ENCODE results near the gene SLAMF9.

SLAMF9 gene

GRCh38 chr1:159974350-159974965, 20.4 kb upstream of the SLAMF9 start:
- no peak for DNase-seq

- no peak for DNase-seq
Measured at GRCh38 chr1:159973350-159973940, 19.4 kb upstream of the SLAMF9 start.

- DNase-seq = no peak
Measured at GRCh38 chr1:159972443-159973205, 18.6 kb upstream of the SLAMF9 start.

- no peak for DNase-seq
Measured at GRCh38 chr1:159970932-159971342, 16.9 kb upstream of the SLAMF9 start.

- no peak for DNase-seq
Measured at GRCh38 chr1:159968901-159969300, 14.9 kb upstream of the SLAMF9 start.

GRCh38 chr1:159965263-159965662, 11.2 kb upstream of the SLAMF9 start:
- DNase-seq = no peak

GRCh38 chr1:159964144-159964543, 10.1 kb upstream of the SLAMF9 start:
- no peak for DNase-seq

GRCh38 chr1:159962176-159962575, 8.1 kb upstream of the SLAMF9 start:
- no peak for DNase-seq

GRCh38 chr1:159961636-159962035, 7.6 kb upstream of the SLAMF9 start:
- no peak for DNase-seq

- peak; percentile 64 for DNase-seq
Measured at GRCh38 chr1:159960721-159961381, 6.8 kb upstream of the SLAMF9 start.

GRCh38 chr1:159959451-159959850, 5.4 kb upstream of the SLAMF9 start:
- DNase-seq = no peak

GRCh38 chr1:159958719-159959380, 4.8 kb upstream of the SLAMF9 start:
- DNase-seq = no peak

GRCh38 chr1:159957824-159958268, 3.8 kb upstream of the SLAMF9 start:
- no peak for DNase-seq

GRCh38 chr1:159955456-159955855, 1.4 kb upstream of the SLAMF9 start:
- no peak for DNase-seq

GRCh38 chr1:159952932-159953331, 1.1 kb downstream of the SLAMF9 start:
- DNase-seq = no peak

GRCh38 chr1:159951551-159951950, 2.5 kb downstream of the SLAMF9 start:
- no peak for DNase-seq

GRCh38 chr1:159951016-159951415, 3.0 kb downstream of the SLAMF9 start:
- DNase-seq = no peak

- no peak for DNase-seq
Measured at GRCh38 chr1:159949981-159950381, 4.1 kb downstream of the SLAMF9 start.

GRCh38 chr1:159949123-159949522, 4.9 kb downstream of the SLAMF9 start:
- no peak for DNase-seq

GRCh38 chr1:159947942-159948341, 6.1 kb downstream of the SLAMF9 start:
- no peak for DNase-seq

GRCh38 chr1:159946242-159947187, 7.5 kb downstream of the SLAMF9 start:
- DNase-seq = no peak

Measured in GOT3 (cell line).